Neuronal stem cell (in vitro differentiated cells): ENCODE data around the gene CD55.

ENCODE experiments used
- DNase-seq: peaks from one replicate; pipeline ENCODE4 v3.0.0-alpha.2; 2013; ENCODE audit warnings: low spot score
- H2AFZ ChIP-seq: one replicate; pipeline ENCODE4 v1.6.1; 2013; ENCODE audit warnings: mild to moderate bottlenecking, low read length, inconsistent platforms
- H2AK5ac ChIP-seq: 2 replicates; pipeline ENCODE4 v1.6.1; 2013; ENCODE audit warnings: low read depth, mild to moderate bottlenecking, inconsistent platforms, low read length, moderate library complexity, mixed read lengths
- H2BK120ac ChIP-seq: 2 replicates; pipeline ENCODE4 v1.6.1; 2013; ENCODE audit warnings: low read depth, mild to moderate bottlenecking, inconsistent platforms, low read length, moderate library complexity, mixed read lengths
- H2BK12ac ChIP-seq: one replicate; pipeline ENCODE4 v1.6.1; 2013; ENCODE audit warnings: low read length, inconsistent platforms
- H2BK15ac ChIP-seq: 2 replicates; pipeline ENCODE4 v1.6.1; 2013; ENCODE audit warnings: mild to moderate bottlenecking, low read length, inconsistent platforms, mixed read lengths
- H2BK5ac ChIP-seq: one replicate; pipeline ENCODE4 v1.6.1; 2013; ENCODE audit warnings: inconsistent platforms, mild to moderate bottlenecking, low read length, moderate library complexity
- H3K14ac ChIP-seq: one replicate; pipeline ENCODE4 v1.6.1; 2013; ENCODE audit warnings: low read length, inconsistent platforms
- H3K18ac ChIP-seq: 2 replicates; pipeline ENCODE4 v1.6.1; 2013; ENCODE audit warnings: low read length, inconsistent platforms
- H3K23ac ChIP-seq: 2 replicates; pipeline ENCODE4 v1.6.1; 2013; ENCODE audit warnings: low read depth, mild to moderate bottlenecking, mixed read lengths, low read length, inconsistent platforms; ENCODE audit not compliant: poor library complexity
- H3K27ac ChIP-seq: replicated peaks from 3 replicates; pipeline ENCODE4 v1.5.1; 2013; ENCODE audit warnings: low read length, inconsistent platforms
- H3K27me3 ChIP-seq, 3 experiments: 2 replicates each; pipeline ENCODE4 v1.6.1; 2013; ENCODE audit warnings: low read length in 3 of 3, mild to moderate bottlenecking in 2 of 3, inconsistent platforms in 1 of 3, low read depth in 1 of 3, mixed read lengths in 1 of 3, moderate library complexity in 1 of 3; ENCODE audit not compliant: control insufficient read depth in 3 of 3, insufficient read depth in 3 of 3
- H3K36me3 ChIP-seq, 2 donors: replicated peaks in 1 of 2; 2 replicates each; pipeline ENCODE4 v1.6.1; 2013; ENCODE audit warnings: low read length in 2 of 2; ENCODE audit not compliant: control insufficient read depth in 2 of 2, insufficient read depth in 2 of 2
- H3K4ac ChIP-seq: 2 replicates; pipeline ENCODE4 v1.6.1; 2013; ENCODE audit warnings: inconsistent platforms, mild to moderate bottlenecking, low read length, moderate library complexity
- H3K4me1 ChIP-seq, 2 donors: 1 replicate in 1 of 2; 2 replicates in 1 of 2; pipeline ENCODE4 v1.6.1; 2013; ENCODE audit warnings: low read length in 2 of 2, low read depth in 1 of 2; ENCODE audit not compliant: control insufficient read depth in 2 of 2, insufficient read depth in 1 of 2
- H3K4me2 ChIP-seq: one replicate; pipeline ENCODE4 v1.6.1; 2013; ENCODE audit warnings: mild to moderate bottlenecking, low read length, inconsistent platforms; ENCODE audit not compliant: insufficient read depth, poor library complexity, severe bottlenecking
- H3K4me3 ChIP-seq, 2 donors: 2 replicates each; pipeline ENCODE4 v1.5.1; 2013; ENCODE audit warnings: low read length in 2 of 2, mild to moderate bottlenecking in 2 of 2, inconsistent platforms in 1 of 2, moderate library complexity in 1 of 2
- H3K79me1 ChIP-seq: one replicate; pipeline ENCODE4 v1.6.1; 2013; ENCODE audit warnings: low read depth, mild to moderate bottlenecking, inconsistent platforms, low read length, moderate library complexity
- H3K9ac ChIP-seq: one replicate; pipeline ENCODE4 v1.6.1; 2013; ENCODE audit warnings: mild to moderate bottlenecking, low read depth, low read length, inconsistent platforms; ENCODE audit not compliant: poor library complexity
- H3K9me3 ChIP-seq, 2 donors: replicated peaks in 1 of 2; 2 replicates each; pipeline versions ENCODE3 to v1.6.1; 2013; ENCODE audit warnings: low read length in 2 of 2, mild to moderate bottlenecking in 2 of 2, inconsistent platforms in 1 of 2, low read depth in 1 of 2, mixed read lengths in 1 of 2, moderate library complexity in 1 of 2; ENCODE audit not compliant: control insufficient read depth in 2 of 2, insufficient read depth in 1 of 2
- H4K8ac ChIP-seq: one replicate; pipeline ENCODE4 v1.6.1; 2013; ENCODE audit warnings: low read depth, mild to moderate bottlenecking, inconsistent platforms, low read length, moderate library complexity
- H4K91ac ChIP-seq: one replicate; pipeline ENCODE4 v1.6.1; 2013; ENCODE audit warnings: low read length, low read depth, mild to moderate bottlenecking, inconsistent platforms; ENCODE audit not compliant: poor library complexity
- WGBS, 2 donors: extraction: QIAGEN DNeasy Blood & Tissue Kit; methylation state at CpG; one replicate each; pipeline ENCODE4 v1.1.7; 2013; ENCODE audit warnings: missing lambda C conversion rate in 2 of 2, mixed read lengths in 1 of 2; ENCODE audit not compliant: insufficient read length in 2 of 2, insufficient replicate concordance in 1 of 2; ENCODE audit errors: extremely low coverage in 2 of 2; 5-methylcytosine and 5-hydroxymethylcytosine counted together

Gene CD55

GRCh38 chr1:207315435-207315834, 6.0 kb upstream of the CD55 start:
- Histone ChIP-seq H3K4me3 (peak overlapping the region in 1 of 2 donors; percentile 12), H3K4me1 (no peaks in the 10 kb centered on the region), H2BK120ac (no peak overlapping the region), H3K18ac (no peak overlapping the region), H3K14ac (no peak overlapping the region), H3K27me3 (peaks cover 0 to 21% (median 0%) of the 10 kb centered on the region in 3 experiments), H3K79me1 (peaks cover 1% of the 10 kb centered on the region), H3K23ac (peak overlapping the region; percentile 68), H4K8ac (peak overlapping the region; percentile 100), H4K91ac (no peak overlapping the region), H3K9ac (peak overlapping the region; percentile 68), H3K4me2 (no peak overlapping the region), H3K4ac (peak overlapping the region; percentile 60), H3K9me3 (peaks cover 0 to 2% of the 10 kb centered on the region in 2 donors), H2AK5ac (no peak overlapping the region), H2BK5ac (no peak overlapping the region), H3K27ac (no peak overlapping the region), H2BK12ac (no peak overlapping the region), H2BK15ac (no peak overlapping the region), H2AFZ (no peak overlapping the region), H3K36me3 (no peaks in the 10 kb centered on the region)
- DNase-seq, result no peak
- WGBS, 2 donors, result no CpG with 5 or more reads among the region's 3 CpGs

DNA sequence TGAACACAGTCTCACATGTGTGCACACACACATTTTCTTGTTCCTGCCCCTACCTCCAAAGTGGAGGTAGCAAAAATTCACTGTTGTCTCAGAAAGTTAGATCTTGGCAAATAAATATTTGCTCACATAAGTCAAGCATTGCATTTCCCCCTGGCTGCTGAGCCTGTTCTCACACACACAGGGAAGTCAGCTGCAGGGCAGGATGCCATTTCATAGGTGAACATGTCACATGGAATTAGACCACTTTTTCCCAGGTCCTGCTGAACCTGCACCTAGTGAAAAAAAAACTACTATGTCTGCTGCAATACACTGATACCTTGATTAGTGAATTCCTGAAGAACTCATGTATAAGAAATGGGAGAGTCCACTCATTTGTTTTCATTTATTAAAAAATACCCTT, 5.3 kb upstream of the CD55 start:
- Histone ChIP-seq H3K23ac (no peak overlapping the region), H2BK12ac (no peak overlapping the region), H2BK5ac (no peak overlapping the region), H4K8ac (no peak overlapping the region), H3K79me1 (peaks cover 1% of the 10 kb centered on the region), H3K18ac (no peak overlapping the region), H2BK15ac (no peak overlapping the region), H3K36me3 (no peaks in the 10 kb centered on the region), H3K4ac (no peak overlapping the region), H2AK5ac (no peak overlapping the region), H3K27me3 (peaks cover 0 to 27% (median 0%) of the 10 kb centered on the region in 3 experiments), H2AFZ (no peak overlapping the region), H2BK120ac (no peak overlapping the region), H3K4me3 (no peak overlapping the region), H3K9ac (no peak overlapping the region), H4K91ac (no peak overlapping the region), H3K27ac (no peak overlapping the region), H3K14ac (no peak overlapping the region), H3K9me3 (peaks cover 0 to 2% of the 10 kb centered on the region in 2 donors), H3K4me1 (no peaks in the 10 kb centered on the region), H3K4me2 (no peak overlapping the region)
- DNase-seq, result no peak

DNA sequence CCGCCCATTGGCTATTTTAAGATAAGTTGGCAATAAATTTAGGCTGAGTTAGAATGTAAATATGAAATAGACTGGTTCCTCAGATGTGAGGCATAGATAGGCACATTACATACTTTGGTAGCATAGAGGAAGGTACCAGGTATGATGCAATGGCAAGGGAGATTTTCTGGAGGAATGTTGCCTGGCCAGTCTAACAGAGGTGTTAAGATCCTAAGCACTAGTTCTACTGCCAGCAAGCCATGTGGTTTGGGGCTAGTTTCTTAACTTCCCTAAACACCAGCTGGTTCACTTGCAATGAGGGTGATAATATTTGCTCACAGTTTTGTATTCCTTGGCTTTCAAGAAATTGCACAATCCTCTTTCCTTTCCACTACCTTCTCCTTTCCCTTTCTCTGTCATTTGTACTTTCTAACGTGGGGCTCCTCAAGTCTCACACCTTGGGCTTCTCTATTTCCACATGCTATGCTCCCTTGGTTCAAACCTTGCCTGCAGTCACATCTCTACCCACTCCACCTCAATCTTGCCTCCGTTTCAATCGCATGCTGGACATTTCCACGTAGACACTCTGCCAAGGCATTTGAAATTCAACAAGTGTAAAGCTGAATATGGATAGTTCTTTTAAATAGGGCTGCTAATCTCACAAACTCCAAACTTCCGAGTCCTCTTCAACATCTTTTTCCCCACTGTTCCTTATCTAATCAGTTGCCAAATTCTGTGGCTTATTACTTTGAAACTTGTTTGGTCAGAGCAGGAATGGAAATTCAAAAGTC, 4.7 kb upstream of the CD55 start:
- Histone ChIP-seq H3K9me3 (peaks cover 0 to 2% of the 10 kb centered on the region in 2 donors), H2AFZ (no peak overlapping the region), H2BK12ac (no peak overlapping the region), H3K36me3 (no peaks in the 10 kb centered on the region), H3K27me3 (peaks cover 0 to 33% (median 0%) of the 10 kb centered on the region in 3 experiments), H3K4me2 (no peak overlapping the region), H2BK120ac (no peak overlapping the region), H3K27ac (no peak overlapping the region), H4K8ac (no peak overlapping the region), H3K79me1 (peaks cover 1% of the 10 kb centered on the region), H3K23ac (no peak overlapping the region), H3K18ac (no peak overlapping the region), H3K4ac (no peak overlapping the region), H2BK15ac (no peak overlapping the region), H3K14ac (no peak overlapping the region), H3K4me1 (no peaks in the 10 kb centered on the region), H3K9ac (no peak overlapping the region), H4K91ac (no peak overlapping the region), H2BK5ac (no peak overlapping the region), H3K4me3 (no peak overlapping the region), H2AK5ac (no peak overlapping the region)
- WGBS, 2 donors, result no CpG with 5 or more reads among the region's 6 CpGs
- no peak for DNase-seq

DNA sequence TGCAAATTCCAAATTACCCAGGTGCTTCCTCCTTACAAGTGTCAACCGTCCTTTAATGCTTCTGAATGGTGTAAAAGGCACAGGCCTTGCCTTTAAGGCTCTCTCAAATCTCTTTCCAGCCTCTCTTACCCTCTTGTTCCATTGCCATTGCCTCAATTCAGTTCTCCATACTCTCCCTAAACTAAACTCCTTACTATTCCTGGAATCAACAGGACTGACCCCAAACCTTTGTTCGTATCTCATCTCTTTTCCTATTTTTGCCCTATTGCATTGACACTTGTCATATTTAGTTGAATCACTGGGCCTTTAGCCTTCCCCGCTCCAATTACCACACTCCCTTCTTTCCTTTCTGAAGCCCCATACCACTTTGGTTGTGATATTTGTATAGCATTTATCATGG, 3.9 kb upstream of the CD55 start:
- Histone ChIP-seq H2BK12ac (no peak overlapping the region), H3K14ac (no peak overlapping the region), H2AK5ac (no peak overlapping the region), H3K27ac (no peak overlapping the region), H3K23ac (no peak overlapping the region), H2BK120ac (no peak overlapping the region), H4K91ac (no peak overlapping the region), H2BK5ac (no peak overlapping the region), H2BK15ac (no peak overlapping the region), H3K27me3 (peaks cover 0 to 41% (median 0%) of the 10 kb centered on the region in 3 experiments), H3K36me3 (no peaks in the 10 kb centered on the region), H3K79me1 (no peaks in the 10 kb centered on the region), H3K4ac (no peak overlapping the region), H3K4me1 (peaks cover 0 to 2% of the 10 kb centered on the region in 2 donors), H3K9me3 (peaks cover 0 to 2% of the 10 kb centered on the region in 2 donors), H3K9ac (no peak overlapping the region), H3K4me2 (no peak overlapping the region), H2AFZ (no peak overlapping the region), H3K18ac (no peak overlapping the region), H3K4me3 (no peak overlapping the region), H4K8ac (no peak overlapping the region)
- no peak for DNase-seq
- WGBS, 2 donors, result no CpG with 5 or more reads among the region's 3 CpGs
